ENCODE results near the gene GNAO1.

The GNAO1 gene

GRCh38 chr16:56399047-56399446 is 207.8 kb downstream of the GNAO1 start:
- peaks cover 23 to 54% of the 10 kb centered on the region in 2 experiments; a peak in 2 of 3 replicates for H3K36me3 ChIP-seq (ENCODE audit: control insufficient read depth in 2 of 2, insufficient read depth in 1 of 2, low read length in 2 of 2)
- no peak overlapping the region for H3K4me3 ChIP-seq (ENCODE audit: low read depth, low read length)
- H3K4me1 ChIP-seq (ENCODE audit: control insufficient read depth, insufficient read depth, low read length): no peaks in the 10 kb centered on the region
- no peaks in the 10 kb centered on the region for H3K9me3 ChIP-seq (ENCODE audit: control insufficient read depth, insufficient read depth, low read depth, low read length)
- TF ChIP-seq ZNF701 (tag by site-specific recombination; IDR thresholded peaks at IDR 0.05) (no peak), ZNF529 (tag by site-specific recombination; IDR thresholded peaks at IDR 0.05; ENCODE audit: insufficient replicate concordance) (no peak), ZNF571 (tag by site-specific recombination; IDR thresholded peaks at IDR 0.05) (no peak), MYNN (tag by site-specific recombination; IDR thresholded peaks at IDR 0.05; ENCODE audit: borderline replicate concordance) (no peak), ZBTB21 (tag by site-specific recombination; IDR thresholded peaks at IDR 0.05) (no peak), ZNF114 (tag by site-specific recombination; IDR thresholded peaks at IDR 0.05) (no peak), ZIC2 (tag by site-specific recombination; IDR thresholded peaks at IDR 0.05) (no peak), ZBTB26 (tag by site-specific recombination; optimal IDR thresholded peaks at IDR 0.05) (no peak), TSHZ1 (tag by site-specific recombination; IDR thresholded peaks at IDR 0.05; ENCODE audit: borderline replicate concordance) (no peak), ATF2 (tag by site-specific recombination; IDR thresholded peaks at IDR 0.05; ENCODE audit: low read depth) (no peak), ZNF404 (tag by site-specific recombination; IDR thresholded peaks at IDR 0.05) (no peak), ZNF837 (tag by site-specific recombination; IDR thresholded peaks at IDR 0.05) (no peak)
- H3K27ac ChIP-seq (ENCODE audit: extremely low read depth, low read depth, low read length): no peak overlapping the region
- ChIA-PET POLR2A (interaction anchor here (0.7 kb wide), 1 partner anchor 21 kb away, joined by 3 read pairs; no protein-coding TSS in a partner anchor), CTCF (no interaction called here)

- POLR2A ChIA-PET: interaction anchor here (0.7 kb wide), 1 partner anchor 197 kb away, joined by 3 read pairs; no protein-coding TSS in a partner anchor
- peaks cover 23 to 58% of the 10 kb centered on the region in 2 experiments; a peak in 2 of 3 replicates for H3K36me3 ChIP-seq (ENCODE audit: control insufficient read depth in 2 of 2, insufficient read depth in 1 of 2, low read length in 2 of 2)
- no peaks in the 10 kb centered on the region for H3K9me3 ChIP-seq (ENCODE audit: control insufficient read depth, insufficient read depth, low read depth, low read length)
- CTCF ChIA-PET: no interaction called here
- no peaks in the 10 kb centered on the region for H3K4me1 ChIP-seq (ENCODE audit: control insufficient read depth, insufficient read depth, low read length)
- no peak overlapping the region for H3K27ac ChIP-seq (ENCODE audit: extremely low read depth, low read depth, low read length)
- no peak overlapping the region for H3K4me3 ChIP-seq (ENCODE audit: low read depth, low read length)
- no peak for TF ChIP-seq ZNF169 (tag by site-specific recombination; IDR thresholded peaks at IDR 0.05)
Observed at GRCh38 chr16:56399486-56399885, 208.2 kb downstream of the GNAO1 start.

GRCh38 chr16:56400458-56400857 is 209.2 kb downstream of the GNAO1 start:
- CTCF ChIA-PET: interaction anchor here (0.9 to 1.5 kb wide), 3 partner anchors 10 to 39 kb away, joined by 4 to 8 read pairs (median 5); no protein-coding TSS in a partner anchor
- Histone ChIP-seq H3K4me1 (ENCODE audit: control insufficient read depth, insufficient read depth, low read length) (no peaks in the 10 kb centered on the region), H3K9me3 (ENCODE audit: control insufficient read depth, insufficient read depth, low read depth, low read length) (no peaks in the 10 kb centered on the region), H3K27ac (ENCODE audit: extremely low read depth, low read depth, low read length) (no peak overlapping the region), H3K4me3 (ENCODE audit: low read depth, low read length) (no peak overlapping the region), H3K36me3 (ENCODE audit: control insufficient read depth in 2 of 2, insufficient read depth in 1 of 2, low read length in 2 of 2) (peaks cover 23 to 68% of the 10 kb centered on the region in 2 experiments; a peak in 2 of 3 replicates)
- no peak for TF ChIP-seq ZNF184 (tag by site-specific recombination; IDR thresholded peaks at IDR 0.05)
- TF ChIP-seq ZNF37A (tag by site-specific recombination; IDR thresholded peaks at IDR 0.05): no peak
- no peak for TF ChIP-seq ZBTB6 (tag by site-specific recombination; IDR thresholded peaks at IDR 0.05)
- no peak for TF ChIP-seq ZNF169 (tag by site-specific recombination; IDR thresholded peaks at IDR 0.05)
- TF ChIP-seq TSHZ1 (tag by site-specific recombination; IDR thresholded peaks at IDR 0.05; ENCODE audit: borderline replicate concordance): no peak
- no peak for TF ChIP-seq ZNF324 (tag by site-specific recombination; IDR thresholded peaks at IDR 0.05)
- TF ChIP-seq ZNF624 (tag by site-specific recombination; IDR thresholded peaks at IDR 0.05): no peak
- no peak for TF ChIP-seq ZFP69B (tag by site-specific recombination; IDR thresholded peaks at IDR 0.05)
- POLR2A ChIA-PET: interaction anchor here (0.9 kb wide), 1 partner anchor 51 kb away, joined by 4 read pairs; the partner anchor contains the start of genes NUDT21 and OGFOD1

Measured in HEK293 (cell line).